Esophagus muscularis mucosa (tissue), 4 donors: ENCODE results near the gene PRR12.

Source experiments
- CTCF ChIP-seq, 3 experiments: fragments of 200-600 bp in 2 of 3; fragments of 450-650 bp in 1 of 3; sonication (generic) in 2 of 3; IDR thresholded peaks; one replicate each; pipeline ENCODE4 v1.5.1; 2017 to 2019; ENCODE audit warnings: antibody characterized with exemption in 3 of 3, mild to moderate bottlenecking in 2 of 3, moderate library complexity in 1 of 3
- EP300 ChIP-seq: sonication (generic); formaldehyde crosslinking; IDR thresholded peaks from one replicate; pipeline ENCODE4 v1.6.1; 2017; ENCODE audit warnings: antibody characterized with exemption
- POLR2A ChIP-seq: fragments of 450-650 bp; IDR thresholded peaks from one replicate; pipeline ENCODE4 v1.6.1; 2017; ENCODE audit warnings: antibody characterized with exemption, moderate library complexity, mild to moderate bottlenecking, low read depth
- POLR2AphosphoS5 ChIP-seq, 2 donors: sonication (generic); formaldehyde crosslinking; IDR thresholded peaks; one replicate each; pipeline ENCODE4 v1.6.1; 2017; ENCODE audit warnings: antibody characterized with exemption in 2 of 2

- no peak for TF ChIP-seq CTCF (IDR thresholded peaks at IDR 0.05)
- TF ChIP-seq EP300 = no peak
- no peak for TF ChIP-seq POLR2A
- no peak for TF ChIP-seq POLR2AphosphoS5 (IDR thresholded peaks at IDR 0.05)
Measured at GRCh38 chr19:49583239-49583638, 7.7 kb upstream of the PRR12 start.
